Activated T-cell treated with anti-CD3 and anti-CD28 coated beads, Interleukin-2, amount 50 U/mL, for 24 hours (primary cell): ENCODE data around the gene LCN6.
A peak's percentile ranks its signal among the peaks of the same experiment; 100 is the strongest.
"Not testable (repeated sequence)": the region's sequence is repeated elsewhere in the genome, so short reads cannot be mapped to it uniquely, and the experiment has no call there.

Experiments used
- DNase-seq: peaks from one replicate; pipeline ENCODE4 v3.0.0-alpha.2; 2020
- H3K27ac Mint-ChIP-seq: 2 replicates; pipeline ENCODE4 v1.8.0; 2020; ENCODE audit warnings: mild to moderate bottlenecking, mixed read lengths
- H3K27me3 Mint-ChIP-seq: 2 replicates; pipeline ENCODE4 v1.8.0; 2020; ENCODE audit warnings: mixed read lengths
- H3K36me3 Mint-ChIP-seq: 2 replicates; pipeline ENCODE4 v1.8.0; 2020; ENCODE audit warnings: low read depth, mixed read lengths
- H3K4me1 Mint-ChIP-seq: 2 replicates; pipeline ENCODE4 v1.8.0; 2020; ENCODE audit warnings: low read depth, mixed read lengths
- H3K4me3 Mint-ChIP-seq: 2 replicates; pipeline ENCODE4 v1.8.0; 2020; ENCODE audit warnings: mild to moderate bottlenecking, moderate library complexity, mixed read lengths
- H3K9me3 Mint-ChIP-seq: 2 replicates; pipeline ENCODE4 v1.8.0; 2020; ENCODE audit warnings: mixed read lengths

Gene LCN6, protein sequence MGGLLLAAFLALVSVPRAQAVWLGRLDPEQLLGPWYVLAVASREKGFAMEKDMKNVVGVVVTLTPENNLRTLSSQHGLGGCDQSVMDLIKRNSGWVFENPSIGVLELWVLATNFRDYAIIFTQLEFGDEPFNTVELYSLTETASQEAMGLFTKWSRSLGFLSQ

DNA sequence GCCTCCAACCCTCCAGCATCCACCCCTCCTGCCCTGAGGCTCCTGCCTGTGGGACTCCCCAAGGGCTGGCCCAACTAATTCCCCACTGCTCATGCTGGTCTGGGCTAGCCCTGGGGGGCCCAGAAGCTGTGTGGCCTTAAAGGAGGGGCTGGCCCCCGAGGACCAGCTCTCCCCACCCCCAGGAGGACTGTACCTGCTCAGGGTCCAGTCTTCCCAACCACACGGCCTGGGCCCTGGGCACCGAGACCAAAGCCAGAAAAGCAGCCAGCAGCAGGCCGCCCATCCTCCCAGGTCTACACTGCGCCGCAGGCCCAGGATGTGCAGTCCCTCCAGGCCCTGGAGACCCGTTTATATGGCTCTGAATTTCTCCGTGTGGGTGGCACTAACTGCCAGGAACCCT, at the start of gene LCN6:
Gene LCN6, minus strand, starts transcription at position 325 of the 400 bp plus-strand sequence. Its CDS starts 42 bp downstream, at position 283.
- Mint-ChIP-seq H3K4me1 (peaks cover 6% of the 10 kb centered on the region), H3K9me3 (peaks cover 15% of the 10 kb centered on the region), H3K27ac (no peak within 1 kb of the TSS), H3K36me3 (peaks cover 3% of the 10 kb centered on the region), H3K4me3 (no peak within 1 kb of the TSS), H3K27me3 (peaks cover 38% of the 10 kb centered on the region)
- no peak for DNase-seq

DNA sequence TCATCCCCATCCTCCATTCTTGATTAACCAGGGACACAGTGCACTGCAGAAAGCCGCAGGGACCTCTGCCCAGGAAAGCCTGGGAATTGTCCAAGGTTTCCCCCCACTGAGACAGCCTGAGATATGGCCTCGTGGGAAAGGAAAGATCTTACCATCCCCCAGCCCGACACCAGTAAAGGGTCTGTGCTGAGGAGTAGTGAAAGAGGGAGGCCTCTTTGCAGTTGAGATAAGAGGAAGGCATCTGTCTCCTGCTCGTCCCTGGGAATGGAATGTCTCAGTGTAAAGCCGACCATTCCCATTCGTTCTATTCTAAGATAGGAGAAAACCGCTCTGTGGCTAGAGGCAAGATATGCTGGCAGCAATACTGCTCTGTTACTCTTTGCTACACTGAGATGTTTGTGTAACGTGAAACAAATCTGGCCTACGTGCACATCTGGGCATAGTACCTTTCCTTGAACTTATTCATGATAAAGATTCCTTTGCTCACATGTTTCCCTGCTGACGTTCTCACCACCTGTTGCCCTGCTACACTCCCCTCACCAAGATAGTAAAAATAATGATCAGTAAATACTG, 48.5 kb upstream of the LCN6 start:
- DNase-seq: not testable (repeated sequence)

DNA sequence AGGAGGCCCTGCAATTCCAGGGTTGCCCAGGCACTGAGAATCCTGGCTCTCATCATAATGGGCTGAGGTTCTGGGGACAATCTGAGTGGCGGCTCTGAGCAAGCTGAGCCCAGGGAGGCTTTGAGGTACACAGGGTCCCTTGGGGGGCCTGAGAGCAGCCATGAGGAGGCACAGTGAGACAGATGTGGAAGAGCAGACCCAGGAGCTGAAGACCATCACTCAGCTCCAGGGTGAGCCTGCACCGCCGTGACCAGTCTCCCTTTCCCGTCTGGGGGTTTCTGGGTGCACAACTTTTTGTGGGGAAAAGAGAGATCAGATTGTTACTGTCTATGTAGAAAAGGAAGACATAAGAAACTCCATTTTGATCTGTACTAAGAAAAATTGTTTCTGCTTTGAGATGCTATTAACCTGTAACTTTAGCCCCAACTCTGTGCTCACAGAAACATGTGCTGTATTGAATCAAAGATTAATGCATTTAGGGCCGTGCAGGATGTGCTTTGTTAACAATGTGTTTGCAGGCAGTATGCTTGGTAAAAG, 48.0 kb upstream of the LCN6 start, which contains the start of gene CCDC183:
Gene CCDC183, plus strand, starts transcription at position 101 of the 537 bp plus-strand sequence. Its CDS starts 60 bp downstream, at position 161.
- peaks cover 36% of the 10 kb centered on the region for H3K4me1 Mint-ChIP-seq
- peaks cover 11% of the 10 kb centered on the region for H3K27me3 Mint-ChIP-seq

More for the DNA sequence above, 48.5 kb upstream of the LCN6 start:
- H3K27ac Mint-ChIP-seq, H3K4me3 Mint-ChIP-seq, H3K9me3 Mint-ChIP-seq: not testable (repeated sequence)
- peaks cover 36% of the 10 kb centered on the region for H3K4me1 Mint-ChIP-seq
- H3K27me3 Mint-ChIP-seq: peaks cover 11% of the 10 kb centered on the region
- peaks cover 18% of the 10 kb centered on the region for H3K36me3 Mint-ChIP-seq

DNA sequence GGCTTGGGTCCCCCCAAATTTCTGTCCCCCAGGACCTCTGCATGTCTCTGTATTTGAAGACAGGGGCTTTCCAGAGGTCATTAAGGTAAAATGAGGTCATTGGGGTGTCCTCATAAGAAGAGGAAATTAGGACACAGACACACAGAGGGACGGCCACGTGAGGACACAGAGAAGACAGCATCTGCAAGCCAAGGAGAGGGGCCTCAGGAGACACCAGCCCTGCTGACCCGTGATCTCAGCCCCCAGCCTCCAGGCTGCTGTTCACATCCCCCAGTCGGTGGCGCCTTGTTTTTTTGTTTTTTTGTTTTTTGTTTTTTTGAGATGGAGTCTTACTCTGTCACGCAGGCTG, 46.6 kb upstream of the LCN6 start:
- Mint-ChIP-seq H3K4me3 (no peak overlapping the region), H3K27ac (no peak overlapping the region), H3K27me3 (peaks cover 3% of the 10 kb centered on the region), H3K4me1 (peaks cover 28% of the 10 kb centered on the region), H3K36me3 (peaks cover 18% of the 10 kb centered on the region), H3K9me3 (no peaks in the 10 kb centered on the region)
- no peak for DNase-seq

More for the DNA sequence above, 48.0 kb upstream of the LCN6 start, which contains the start of gene CCDC183:
- no peak for DNase-seq
- H3K9me3 Mint-ChIP-seq: no peaks in the 10 kb centered on the region
- H3K4me3 Mint-ChIP-seq: no peak within 1 kb of the TSS
- peaks cover 18% of the 10 kb centered on the region for H3K36me3 Mint-ChIP-seq
- peak within 1 kb of the TSS; percentile 15 for H3K27ac Mint-ChIP-seq

DNA sequence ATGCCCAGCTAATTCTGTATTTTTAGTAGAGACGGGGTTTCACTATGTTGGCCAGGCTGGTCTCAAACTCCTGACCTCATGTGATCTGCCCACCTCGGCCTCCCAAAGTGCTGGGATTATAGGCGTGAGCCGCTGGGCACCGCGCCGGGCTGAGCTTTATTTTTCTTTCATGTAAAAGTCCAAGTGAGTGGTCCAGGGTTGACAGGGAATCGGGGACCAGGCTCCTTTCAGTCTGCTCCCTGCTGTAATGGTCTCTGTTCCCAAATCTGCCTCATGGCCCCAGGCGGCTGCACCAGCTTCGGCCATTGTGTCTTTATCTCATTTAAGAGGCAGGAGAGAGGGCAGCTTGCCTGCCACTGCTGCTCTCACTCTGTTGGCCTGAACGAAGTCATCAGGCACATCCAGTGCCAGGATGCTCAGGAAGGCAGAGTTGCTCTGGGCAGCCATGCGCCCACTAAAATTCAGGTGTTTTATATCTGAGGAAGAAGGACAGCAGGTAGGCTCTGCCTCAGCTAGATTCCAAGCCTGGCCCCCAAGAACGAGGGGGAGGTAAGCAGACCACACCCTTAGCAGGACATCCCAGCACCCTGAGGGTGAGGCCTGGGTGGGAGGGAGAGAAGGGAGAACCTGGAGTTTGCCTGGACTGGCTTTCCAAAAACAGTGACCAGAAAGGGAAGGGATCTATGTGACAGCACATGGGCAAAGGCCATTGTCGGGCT, 46.1 kb upstream of the LCN6 start:
- H3K27ac Mint-ChIP-seq: no peak overlapping the region
- no peak for DNase-seq

DNA sequence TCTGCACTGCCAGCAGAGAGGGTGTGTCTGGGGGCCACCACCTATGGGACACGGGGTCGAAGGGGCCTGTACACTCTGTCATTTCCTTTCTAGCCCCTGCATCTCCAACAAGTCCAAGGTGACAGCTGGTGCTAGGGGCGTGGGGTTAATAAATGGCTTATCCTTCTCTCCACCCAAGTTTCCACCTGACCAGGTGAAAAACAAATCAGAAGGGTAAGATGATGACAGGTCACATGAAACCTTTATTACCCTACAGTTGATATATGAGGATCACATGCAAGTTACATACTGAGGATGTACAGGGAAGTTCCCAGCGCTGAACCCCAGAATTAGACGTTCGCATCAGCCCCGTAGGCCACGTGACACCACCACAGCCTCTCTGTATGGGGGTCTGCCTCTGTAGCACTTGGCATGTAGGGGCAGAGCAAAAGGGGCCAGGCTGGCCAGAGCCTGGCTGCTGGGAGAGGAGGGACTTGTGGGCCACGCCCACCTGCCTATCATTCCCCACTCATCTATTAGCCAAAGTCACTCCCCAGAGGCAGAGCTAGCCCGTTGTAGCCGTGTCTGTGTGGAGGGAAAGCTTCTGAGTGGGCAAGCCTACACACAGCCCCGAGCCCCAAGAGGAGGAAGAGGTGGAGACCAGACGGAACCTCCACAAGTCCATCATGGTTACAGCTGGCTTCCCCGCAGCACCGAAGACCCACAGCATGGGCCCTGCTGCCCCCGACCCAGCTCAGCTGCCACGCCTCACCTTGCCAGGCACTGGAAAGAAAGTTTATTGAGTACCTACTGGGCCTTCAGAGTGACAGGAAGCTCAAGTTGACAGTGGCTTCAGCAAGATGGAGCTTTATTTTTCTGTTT, 45.0 kb upstream of the LCN6 start:
- H3K4me3 Mint-ChIP-seq: peak overlapping the region; percentile 8
- H3K27me3 Mint-ChIP-seq: peaks cover 3% of the 10 kb centered on the region
- H3K36me3 Mint-ChIP-seq: peaks cover 18% of the 10 kb centered on the region
- DNase-seq: no peak
- H3K27ac Mint-ChIP-seq: no peak overlapping the region
- H3K4me1 Mint-ChIP-seq: peaks cover 26% of the 10 kb centered on the region
- H3K9me3 Mint-ChIP-seq: no peaks in the 10 kb centered on the region

More for the DNA sequence above, 46.1 kb upstream of the LCN6 start:
- Mint-ChIP-seq H3K4me1 (peaks cover 25% of the 10 kb centered on the region), H3K27me3 (peaks cover 3% of the 10 kb centered on the region), H3K36me3 (peaks cover 18% of the 10 kb centered on the region), H3K4me3 (no peak overlapping the region), H3K9me3 (no peaks in the 10 kb centered on the region)

DNA sequence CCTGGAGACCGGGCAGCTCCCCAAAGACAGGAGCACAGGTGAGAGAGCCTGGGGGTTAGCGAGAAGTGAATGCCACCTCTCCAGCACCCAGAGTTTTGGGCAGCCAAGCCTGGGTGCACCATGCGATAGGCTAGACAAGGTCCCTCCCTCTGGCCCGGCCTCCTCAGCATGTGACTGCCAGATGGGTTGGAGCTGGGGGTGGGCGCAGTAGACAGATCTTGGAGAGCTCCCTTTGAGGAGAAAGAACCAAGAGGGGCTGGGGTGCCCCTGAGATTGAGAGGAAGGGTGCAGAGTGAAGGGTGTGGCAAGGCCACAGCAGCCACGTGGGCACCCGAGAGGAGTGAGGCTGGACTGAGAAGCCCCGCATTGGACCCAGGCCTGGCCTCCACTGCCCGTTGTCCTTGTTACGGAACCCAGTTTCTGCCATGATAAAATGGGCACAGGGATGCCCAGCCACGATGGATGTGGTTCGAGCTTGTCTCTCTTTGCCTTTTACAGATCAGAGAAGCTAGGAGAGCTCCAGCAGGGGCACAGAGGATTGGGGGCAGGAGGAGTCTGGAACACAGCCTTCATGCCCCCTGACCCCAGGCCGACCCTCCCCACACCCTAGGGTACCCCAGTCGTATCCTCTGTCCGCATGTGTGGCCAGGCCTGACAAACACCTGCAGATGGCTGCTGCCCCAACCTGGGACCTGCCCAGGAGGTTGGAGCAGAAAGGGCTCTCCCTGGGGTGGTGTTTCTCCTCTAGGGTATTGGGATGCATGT, 44.2 kb upstream of the LCN6 start:
- no peaks in the 10 kb centered on the region for H3K9me3 Mint-ChIP-seq
- no peak for DNase-seq
- peaks cover 34% of the 10 kb centered on the region for H3K4me1 Mint-ChIP-seq
- peaks cover 18% of the 10 kb centered on the region for H3K36me3 Mint-ChIP-seq
- H3K27ac Mint-ChIP-seq: peak overlapping the region; percentile 94
- peak overlapping the region; percentile 86 for H3K4me3 Mint-ChIP-seq
- H3K27me3 Mint-ChIP-seq: peaks cover 3% of the 10 kb centered on the region

DNA sequence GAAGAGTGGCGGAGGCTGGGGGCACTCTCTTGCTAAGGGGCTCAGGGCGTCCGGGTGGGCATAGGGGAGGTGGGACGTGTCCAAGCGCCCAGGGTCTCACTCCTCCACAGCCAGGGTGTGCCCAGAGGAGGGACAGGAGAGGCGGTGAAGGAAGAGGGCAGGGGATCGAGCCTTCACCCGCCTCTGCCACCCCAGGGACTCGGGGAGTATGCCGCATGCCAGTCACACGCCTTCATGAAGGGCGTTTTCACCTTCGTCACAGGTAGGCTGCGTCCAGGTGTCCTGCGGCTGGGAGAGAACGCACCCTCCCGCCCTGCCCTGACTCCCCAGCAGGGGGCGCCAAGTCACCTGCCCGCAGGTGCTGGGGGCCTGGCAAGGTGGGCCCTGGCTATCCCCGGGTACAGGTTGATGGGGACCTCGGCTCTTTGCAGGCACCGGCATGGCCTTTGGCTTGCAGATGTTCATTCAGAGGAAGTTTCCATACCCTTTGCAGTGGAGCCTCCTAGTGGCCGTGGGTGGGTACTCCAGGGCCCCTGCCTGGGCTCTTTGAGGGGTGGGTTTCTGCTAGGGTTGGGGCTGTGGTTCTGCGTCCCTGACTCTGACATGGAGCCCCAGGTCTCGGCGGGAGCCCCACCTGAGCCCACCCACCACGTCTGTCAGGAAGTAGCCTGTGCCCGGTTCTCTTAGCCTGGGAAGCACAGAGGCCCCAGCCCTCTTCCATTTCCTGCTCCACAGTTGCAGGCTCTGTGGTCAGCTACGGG, 43.4 kb upstream of the LCN6 start:
- peak; percentile 80 for DNase-seq
- Mint-ChIP-seq H3K36me3 (peaks cover 18% of the 10 kb centered on the region), H3K9me3 (no peaks in the 10 kb centered on the region), H3K27ac (peak overlapping the region; percentile 94), H3K4me3 (peak overlapping the region; percentile 86), H3K4me1 (peaks cover 34% of the 10 kb centered on the region), H3K27me3 (peaks cover 3% of the 10 kb centered on the region)

DNA sequence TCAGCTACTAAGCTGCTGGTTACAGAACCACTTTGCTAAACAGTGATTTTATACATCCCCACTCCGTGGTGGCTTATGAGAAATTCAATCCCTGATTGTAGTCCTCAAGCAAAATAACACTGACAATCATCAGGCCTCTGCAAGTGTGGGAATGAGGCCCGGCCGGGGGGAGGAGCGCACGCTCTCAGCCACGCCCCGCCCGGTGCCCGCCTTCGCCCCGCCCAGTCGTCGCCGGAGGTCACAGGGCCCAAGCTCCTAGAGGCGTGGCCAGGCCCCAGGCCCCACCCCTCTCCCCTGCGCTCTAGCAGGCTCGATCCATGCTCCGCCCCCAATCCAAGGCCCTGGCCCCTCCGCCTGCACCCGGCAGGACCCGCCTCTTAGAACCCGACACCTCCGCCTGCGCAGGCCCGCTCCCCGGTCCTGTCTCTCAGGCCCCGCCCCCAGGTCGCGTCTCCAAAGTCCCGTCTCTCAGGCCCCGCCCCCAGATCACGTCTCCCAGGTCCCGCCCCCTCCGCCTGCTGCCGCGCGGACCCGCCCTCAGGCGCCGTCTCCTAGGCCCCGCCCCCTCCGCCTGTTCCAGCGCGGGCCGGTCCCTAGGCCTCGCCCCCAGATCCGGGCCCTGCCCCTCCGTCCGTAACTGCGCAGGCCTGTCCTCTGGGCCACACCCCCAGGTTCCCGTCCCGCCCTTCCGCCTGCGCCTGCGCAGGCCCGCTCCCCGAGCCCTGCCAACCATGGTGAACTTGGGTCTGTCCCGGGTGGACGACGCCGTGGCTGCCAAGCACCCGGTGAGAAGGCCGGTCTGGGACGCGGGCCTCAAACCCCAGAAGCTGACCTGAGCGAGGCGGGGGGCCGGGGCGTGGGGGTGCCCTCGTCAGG, 42.6 kb upstream of the LCN6 start, which contains the start of gene TMEM141:
Gene TMEM141, plus strand, starts transcription at position 705 of the 876 bp plus-strand sequence. Its CDS starts 27 bp downstream, at position 732.
- Mint-ChIP-seq H3K27me3 (no peaks in the 10 kb centered on the region), H3K9me3 (no peaks in the 10 kb centered on the region), H3K4me1 (peaks cover 27% of the 10 kb centered on the region), H3K27ac (peak within 1 kb of the TSS; percentile 94), H3K36me3 (peaks cover 18% of the 10 kb centered on the region), H3K4me3 (peak within 1 kb of the TSS; percentile 86)
- peak; percentile 100 for DNase-seq

DNA sequence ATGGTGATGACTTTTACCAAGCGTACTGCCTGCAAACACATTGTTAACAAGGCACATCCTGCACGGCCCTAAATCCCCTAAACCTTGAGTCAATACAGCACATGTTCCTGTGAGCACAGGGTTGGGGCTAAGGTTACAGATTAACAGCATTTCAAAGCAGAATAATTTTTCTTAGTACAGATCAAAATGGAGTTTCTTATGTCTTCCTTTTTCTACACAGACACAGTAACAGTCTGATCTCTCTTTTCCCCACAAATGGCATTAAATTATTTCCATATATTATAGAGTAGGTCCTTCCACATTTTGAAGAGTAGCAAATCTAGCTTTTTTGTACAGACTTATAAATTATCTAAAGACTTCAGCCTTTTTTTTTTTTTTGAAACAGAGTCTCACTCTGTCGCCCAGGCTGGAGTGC, 41.2 kb upstream of the LCN6 start:
- H3K4me3 Mint-ChIP-seq: no peak overlapping the region
- no peaks in the 10 kb centered on the region for H3K27me3 Mint-ChIP-seq
- no peaks in the 10 kb centered on the region for H3K9me3 Mint-ChIP-seq
- no peak overlapping the region for H3K27ac Mint-ChIP-seq
- peaks cover 18% of the 10 kb centered on the region for H3K36me3 Mint-ChIP-seq
- H3K4me1 Mint-ChIP-seq: peaks cover 25% of the 10 kb centered on the region
- no peak for DNase-seq

DNA sequence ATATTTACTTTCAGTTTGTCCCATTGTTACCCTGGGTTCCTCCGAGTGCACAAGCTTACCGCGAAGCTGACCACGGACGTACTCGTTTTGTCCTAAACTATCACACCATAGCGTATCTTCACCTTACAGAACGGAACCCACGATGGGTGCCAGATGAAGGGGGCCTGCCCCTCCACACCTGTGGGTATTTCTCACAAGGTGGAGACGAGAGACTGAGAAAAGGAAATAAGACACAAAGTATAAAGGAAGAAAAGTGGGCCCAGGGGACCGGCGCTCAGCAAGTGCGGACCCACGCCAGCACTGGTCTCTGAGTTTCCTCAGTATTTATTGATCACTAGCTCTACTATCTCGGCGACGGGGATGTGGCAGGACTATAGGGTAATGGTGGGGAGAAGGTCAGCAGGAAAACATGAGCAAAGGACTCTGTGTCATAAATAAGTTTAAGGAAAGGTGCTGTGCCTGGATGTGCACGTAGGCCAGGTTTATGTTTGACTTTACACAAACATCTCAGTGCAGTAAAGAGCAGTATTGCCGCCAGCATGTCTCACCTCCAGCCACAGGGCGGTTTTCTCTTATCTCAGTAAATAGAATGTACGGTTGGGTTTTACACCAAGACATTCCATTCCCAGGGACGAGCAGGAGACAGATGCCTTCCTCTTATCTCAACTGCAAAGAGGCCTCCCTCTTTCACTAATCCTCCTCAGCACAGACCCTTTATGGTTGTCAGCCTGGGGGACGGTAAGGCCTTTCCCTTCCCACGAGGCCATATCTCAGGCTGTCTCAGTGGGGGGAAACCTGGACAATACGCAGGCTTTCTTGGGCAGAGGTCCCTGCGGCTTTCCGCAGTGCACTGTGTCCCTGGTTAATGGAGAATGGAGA, 40.6 kb upstream of the LCN6 start:
- not testable (repeated sequence) for H3K27me3 Mint-ChIP-seq, H3K9me3 Mint-ChIP-seq, DNase-seq, H3K27ac Mint-ChIP-seq, H3K4me3 Mint-ChIP-seq
- peaks cover 15% of the 10 kb centered on the region for H3K36me3 Mint-ChIP-seq
- peaks cover 25% of the 10 kb centered on the region for H3K4me1 Mint-ChIP-seq
